ENCODE measurements around the gene RNU6-1. TPM values are rescaled to one million over a fixed set of nuclear protein-coding genes. Genes with fewer than 3 reads are reported as not detected.
A peak's percentile ranks its signal among the peaks of the same experiment; 100 is the strongest.

The RNU6-1 gene
- polyA plus RNA-seq, 3 donors, result not detected

GRCh38 chr15:67862750-67863441 lies 23.1 kb upstream of the RNU6-1 start:
- no peak for DNase-seq (ENCODE audit: extremely low read depth in 1 of 11, low read depth in 9 of 11, low spot score in 4 of 11)

- DNase-seq (ENCODE audit: extremely low read depth in 1 of 11, low read depth in 9 of 11, low spot score in 4 of 11), result no peak
Measured at GRCh38 chr15:67861983-67862382, 22.1 kb upstream of the RNU6-1 start.

GRCh38 chr15:67859331-67859946 lies 19.6 kb upstream of the RNU6-1 start:
- no peak for DNase-seq (ENCODE audit: extremely low read depth in 1 of 11, low read depth in 9 of 11, low spot score in 4 of 11)

DNA sequence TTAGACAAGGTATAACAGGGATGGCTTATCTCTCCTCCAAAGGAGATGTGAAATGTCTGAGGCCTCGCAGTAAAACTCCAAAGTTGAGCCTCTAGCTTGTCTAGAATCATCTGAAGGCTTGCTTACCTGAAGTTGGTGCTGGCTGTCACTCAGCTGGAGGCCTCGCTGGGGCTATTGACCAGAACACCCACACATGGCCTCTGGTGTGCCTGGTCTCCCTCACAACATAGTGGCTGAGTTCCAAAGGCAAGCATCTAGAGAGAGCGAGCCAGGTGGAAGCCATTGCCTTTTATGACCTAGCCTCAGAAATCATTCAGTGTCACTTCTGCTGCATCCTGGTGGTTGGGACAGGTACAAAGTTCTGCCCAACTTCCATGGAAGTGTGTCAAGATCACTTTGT lies 17.4 kb upstream of the RNU6-1 start:
- DNase-seq (ENCODE audit: extremely low read depth in 1 of 11, low read depth in 9 of 11, low spot score in 4 of 11), result no peak

DNA sequence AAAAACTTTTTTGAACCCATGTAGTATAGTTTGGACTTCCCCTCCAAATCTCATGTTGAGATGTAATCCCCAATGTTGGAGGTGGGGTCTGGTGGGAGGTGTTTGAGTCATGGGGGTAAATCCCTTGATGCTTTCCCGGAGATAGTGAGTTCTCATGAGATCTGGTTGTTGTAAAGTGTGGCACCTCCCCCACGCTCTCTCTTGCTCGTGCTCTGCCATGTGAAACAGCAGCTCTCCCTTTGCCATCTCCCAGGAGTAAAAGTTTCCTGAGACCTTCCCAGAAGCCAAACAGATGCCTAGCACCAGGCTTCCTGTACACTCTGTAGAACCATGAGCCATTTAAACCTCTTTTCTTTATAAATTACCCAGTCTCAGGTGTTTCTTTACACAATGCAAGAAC lies 16.0 kb upstream of the RNU6-1 start:
- DNase-seq (ENCODE audit: extremely low read depth in 1 of 11, low read depth in 9 of 11, low spot score in 4 of 11), result peak in 1 of 11 donors; percentile 55

- DNase-seq (ENCODE audit: extremely low read depth in 1 of 11, low read depth in 9 of 11, low spot score in 4 of 11), result no peak
Measured at GRCh38 chr15:67854358-67854757, 14.5 kb upstream of the RNU6-1 start.

DNA sequence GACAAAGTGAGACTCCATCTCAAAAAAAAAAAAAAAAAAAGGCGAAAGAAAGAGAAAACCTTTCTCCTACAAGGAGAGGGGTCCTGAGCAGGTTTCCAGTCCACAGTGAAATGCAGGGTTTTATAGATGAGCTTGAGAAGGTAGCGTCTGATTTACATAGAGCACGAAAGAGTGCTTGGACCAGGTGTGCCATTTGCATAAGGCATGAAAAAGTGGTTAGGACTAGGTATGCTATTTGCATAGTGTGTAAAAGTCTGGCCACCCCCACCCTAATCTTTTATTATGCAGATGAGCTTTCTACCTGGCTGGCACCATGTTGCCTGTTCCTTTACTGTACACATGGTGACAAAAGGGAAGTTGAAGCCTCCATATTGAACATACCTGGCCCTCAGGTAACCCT lies 13.6 kb upstream of the RNU6-1 start:
- DNase-seq (ENCODE audit: extremely low read depth in 1 of 11, low read depth in 9 of 11, low spot score in 4 of 11), result no peak

GRCh38 chr15:67852418-67852817 lies 12.6 kb upstream of the RNU6-1 start:
- DNase-seq (ENCODE audit: extremely low read depth in 1 of 11, low read depth in 9 of 11, low spot score in 4 of 11), result no peak

DNA sequence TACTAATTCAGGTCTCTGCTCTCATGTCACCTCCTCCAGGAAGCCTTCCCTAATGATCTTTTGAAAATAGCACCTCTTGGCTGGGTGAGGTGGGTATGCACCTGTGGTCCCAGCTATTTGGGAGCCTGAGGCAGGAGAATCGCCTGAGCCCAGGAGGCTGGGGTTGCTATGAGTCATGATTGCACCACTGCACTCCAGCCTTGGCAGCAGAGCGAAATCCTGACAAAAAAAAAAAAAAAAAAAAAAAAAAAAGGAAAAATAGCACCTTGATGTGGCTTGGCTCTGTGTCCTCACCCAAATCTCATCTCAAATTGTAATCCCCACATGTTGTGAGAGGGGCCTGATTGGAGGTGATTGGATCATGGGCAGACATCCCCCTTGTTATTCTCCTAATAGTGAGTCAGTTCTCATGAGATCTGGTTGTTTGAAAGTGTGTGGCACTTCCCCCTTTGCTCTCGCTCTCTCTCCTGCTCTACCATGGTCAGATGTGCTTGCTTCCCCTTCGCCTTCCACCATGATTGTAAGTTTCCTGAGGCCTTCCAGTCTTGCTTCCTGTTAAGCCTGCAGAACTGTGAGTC lies 11.2 kb upstream of the RNU6-1 start:
- DNase-seq (ENCODE audit: extremely low read depth in 1 of 11, low read depth in 9 of 11, low spot score in 4 of 11), result no peak

DNA sequence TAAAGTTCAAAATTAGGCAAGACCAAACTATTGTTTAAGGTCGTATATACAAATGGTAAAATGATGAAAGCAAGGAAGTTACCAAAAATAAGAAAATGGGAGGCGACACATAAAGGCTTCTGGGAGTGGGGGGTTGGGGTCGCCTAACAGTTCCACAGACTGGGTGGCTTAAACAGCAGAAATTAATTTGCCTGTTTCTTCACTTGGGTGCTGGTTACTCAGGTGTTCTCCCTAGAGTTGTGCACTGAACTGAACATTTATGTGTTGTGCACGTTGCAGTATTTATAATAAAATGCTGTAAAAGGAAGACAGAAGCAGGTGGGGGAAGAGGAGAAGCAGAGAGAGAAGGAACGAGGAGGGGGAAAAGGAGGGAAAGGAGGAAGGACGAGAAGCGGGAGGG lies 10.5 kb upstream of the RNU6-1 start:
- no peak for DNase-seq (ENCODE audit: extremely low read depth in 1 of 11, low read depth in 9 of 11, low spot score in 4 of 11)

- no peak for DNase-seq (ENCODE audit: extremely low read depth in 1 of 11, low read depth in 9 of 11, low spot score in 4 of 11)
Measured at GRCh38 chr15:67849538-67849937, 9.7 kb upstream of the RNU6-1 start.

- DNase-seq (ENCODE audit: extremely low read depth in 1 of 11, low read depth in 9 of 11, low spot score in 4 of 11), result no peak
Measured at GRCh38 chr15:67845974-67846373, 6.1 kb upstream of the RNU6-1 start.

GRCh38 chr15:67843571-67844387 lies 3.9 kb upstream of the RNU6-1 start:
- DNase-seq (ENCODE audit: extremely low read depth in 1 of 11, low read depth in 9 of 11, low spot score in 4 of 11), result peak in 5 of 11 donors; percentile 80 to 90 (median 82)

DNA sequence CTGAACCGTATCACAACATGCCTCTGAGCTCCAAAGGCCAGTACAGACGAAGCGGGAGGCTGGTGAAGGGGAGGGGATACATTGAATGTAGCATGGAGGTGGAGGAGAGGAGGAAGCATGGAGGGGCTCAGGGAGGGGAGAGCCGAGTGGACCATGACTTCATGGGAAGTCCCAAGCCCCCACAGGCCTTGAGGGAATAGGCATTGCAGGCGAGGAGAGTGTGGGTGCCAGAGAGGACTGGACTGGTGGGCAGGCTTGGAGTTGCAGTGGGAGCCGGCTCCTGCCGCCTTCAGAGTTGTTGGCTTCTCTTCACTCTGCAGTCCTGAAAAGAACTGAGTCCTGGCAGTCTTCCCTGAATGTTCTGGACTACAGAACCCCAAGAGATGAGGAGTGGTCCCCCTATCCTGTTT lies 3.3 kb upstream of the RNU6-1 start:
- DNase-seq (ENCODE audit: extremely low read depth in 1 of 11, low read depth in 9 of 11, low spot score in 4 of 11), result no peak

GRCh38 chr15:67841513-67841762 lies 1.6 kb upstream of the RNU6-1 start:
- DNase-seq (ENCODE audit: extremely low read depth in 1 of 11, low read depth in 9 of 11, low spot score in 4 of 11), result no peak

DNA sequence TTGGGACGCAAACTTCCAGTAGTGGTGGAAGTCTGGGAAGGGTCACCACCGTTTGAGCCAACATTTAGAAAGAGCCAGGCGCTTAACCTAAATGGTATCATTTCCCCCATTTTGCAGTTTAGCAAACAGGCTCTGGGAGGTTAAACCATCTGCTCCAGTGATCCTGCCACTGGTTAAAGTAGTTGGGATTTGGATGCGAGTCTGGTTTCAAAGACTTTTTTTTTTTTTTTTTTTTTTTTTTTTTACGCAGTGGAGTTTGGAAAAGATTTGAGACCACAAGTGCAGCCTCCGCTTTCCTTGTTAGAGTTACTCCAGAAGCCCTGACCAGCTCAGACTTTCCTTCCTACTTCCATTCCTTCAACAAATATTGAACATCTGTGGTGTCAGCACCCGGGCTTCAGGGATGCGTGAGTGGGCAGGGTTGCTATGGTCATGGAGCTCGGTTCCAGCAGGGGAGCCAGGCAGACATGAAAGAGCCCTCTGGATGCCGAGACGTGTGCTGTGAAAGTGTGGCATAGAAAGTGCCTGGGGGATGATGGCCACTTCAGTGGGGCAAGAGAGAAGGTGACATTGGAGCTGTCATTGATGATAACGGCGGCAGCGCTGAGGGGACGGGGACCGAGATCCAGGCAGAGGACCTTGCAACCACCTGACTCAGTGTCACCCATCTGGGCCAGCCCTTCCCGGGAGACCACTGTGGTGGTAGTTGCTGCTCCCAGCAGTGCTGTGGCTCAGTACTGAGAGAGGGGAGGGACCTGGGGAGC lies 1.1 kb upstream of the RNU6-1 start:
- DNase-seq (ENCODE audit: extremely low read depth in 1 of 11, low read depth in 9 of 11, low spot score in 4 of 11), result no peak

DNA sequence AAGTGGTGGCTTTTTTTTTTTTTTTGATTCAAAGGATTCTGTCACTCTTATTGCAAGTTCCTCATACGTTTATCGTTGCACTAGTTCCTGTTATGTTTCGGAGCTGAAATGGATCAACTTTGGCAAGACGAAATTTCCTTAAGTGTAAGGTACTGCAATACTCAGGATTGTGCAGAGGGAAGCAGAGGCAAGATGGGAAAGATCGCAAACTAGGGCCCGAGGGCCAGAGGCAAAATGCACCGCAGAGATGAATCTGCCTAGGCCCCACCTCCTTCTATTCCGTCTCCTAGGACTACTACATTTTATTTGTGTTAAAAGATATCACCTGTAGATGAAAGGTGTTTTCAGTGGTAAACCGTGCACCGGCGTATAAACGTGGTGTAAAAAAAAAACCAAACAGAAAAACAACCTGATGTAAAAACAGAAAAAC lies 331 bp downstream of the RNU6-1 start:
- no peak for DNase-seq (ENCODE audit: extremely low read depth in 1 of 11, low read depth in 9 of 11, low spot score in 4 of 11)

DNA sequence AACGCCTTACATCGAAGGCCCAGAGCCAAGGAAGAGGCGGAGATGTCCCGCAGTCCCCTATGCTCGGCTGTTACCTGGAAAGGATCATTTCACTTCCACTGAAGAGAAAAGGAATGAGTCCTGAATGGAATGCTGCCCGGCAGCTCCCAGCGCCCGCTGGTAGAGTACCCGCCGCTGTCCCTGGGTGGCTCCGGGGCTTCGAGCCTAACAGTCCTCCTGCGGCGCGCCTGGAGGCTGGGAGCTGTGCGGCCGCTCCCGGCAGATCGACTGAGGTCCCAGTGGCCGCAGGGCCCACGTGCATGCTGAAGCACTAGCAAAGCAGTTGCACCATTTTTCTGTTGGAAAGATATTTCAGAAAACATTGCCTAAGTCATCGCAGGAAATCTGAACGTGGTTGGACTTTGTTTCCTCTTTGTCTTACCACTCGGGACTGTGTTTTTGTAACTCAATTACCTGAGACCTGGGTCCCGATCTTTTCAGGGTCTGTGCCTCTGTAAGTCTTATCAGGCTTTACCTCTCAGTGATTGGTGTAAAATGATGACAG lies 984 bp downstream of the RNU6-1 start:
- no peak for DNase-seq (ENCODE audit: extremely low read depth in 1 of 11, low read depth in 9 of 11, low spot score in 4 of 11)

- no peak for DNase-seq (ENCODE audit: extremely low read depth in 1 of 11, low read depth in 9 of 11, low spot score in 4 of 11)
Measured at GRCh38 chr15:67836955-67837354, 2.9 kb downstream of the RNU6-1 start.
